ENCODE results near the gene TSPAN10. TPM values are rescaled to one million over a fixed set of nuclear protein-coding genes. Genes with fewer than 3 reads are reported as not detected.

TSPAN10 gene
- total and polyA plus RNA-seq, 8 donors = 0.24 to 2.2 (median 1.2) TPM

- 68 to 73% methylated on average over 18 of the region's 18 CpGs for WGBS, 2 donors
- no peaks in the 10 kb centered on the region for H3K36me3 ChIP-seq
- no peak for ATAC-seq
- H3K4me1 ChIP-seq = peaks cover 13 to 16% (median 13%) of the 10 kb centered on the region in 3 donors
- no peak for DNase-seq
- FAIRE-seq = no peak
- H3K4me3 ChIP-seq = no peak overlapping the region
- intact Hi-C loops (cut with DNase I) = no loop called here
- no peaks in the 10 kb centered on the region for H3K9me3 ChIP-seq
- H3K27ac ChIP-seq = no peak overlapping the region
- TF ChIP-seq CTCF (IDR thresholded peaks at IDR 0.05) = no peak
- no peaks in the 10 kb centered on the region for H3K27me3 ChIP-seq
These were observed 18.6 kb downstream of the TSPAN10 start for GRCh38 chr17:81655378-81656117.

GRCh38 chr17:81656118-81656743 is 19.2 kb downstream of the TSPAN10 start, which contains the start of gene PDE6G:
Gene PDE6G (minus strand): TSS chr17:81656542. CDS start chr17:81653305, 3,237 bp downstream.
- intact Hi-C loops (cut with DNase I) = no loop called here
- Histone ChIP-seq H3K27ac (no peak within 1 kb of the TSS), H3K4me3 (no peak within 1 kb of the TSS), H3K4me1 (peaks cover 13 to 18% (median 13%) of the 10 kb centered on the region in 3 donors), H3K9me3 (no peaks in the 10 kb centered on the region), H3K36me3 (no peaks in the 10 kb centered on the region), H3K27me3 (no peaks in the 10 kb centered on the region)
- DNase-seq (no peak), FAIRE-seq (no peak), ATAC-seq (no peak)
- WGBS, 2 donors = 77 to 92% methylated on average over 15 of the region's 15 CpGs
- no peak for TF ChIP-seq CTCF (IDR thresholded peaks at IDR 0.05)

- no peak for DNase-seq
- no peak for ATAC-seq
- Histone ChIP-seq H3K27ac (no peak overlapping the region), H3K27me3 (no peaks in the 10 kb centered on the region), H3K9me3 (no peaks in the 10 kb centered on the region), H3K4me1 (peaks cover 13 to 18% (median 13%) of the 10 kb centered on the region in 3 donors), H3K36me3 (no peaks in the 10 kb centered on the region), H3K4me3 (no peak overlapping the region)
- TF ChIP-seq CTCF (IDR thresholded peaks at IDR 0.05) = no peak
- no peak for FAIRE-seq
- intact Hi-C loops (cut with DNase I) = no loop called here
- WGBS, 2 donors = 55 to 75% methylated on average over 4 of the region's 4 CpGs
These were observed 19.8 kb downstream of the TSPAN10 start for GRCh38 chr17:81656835-81657234.

- WGBS, 2 donors = 51 to 53% methylated on average over 5 of the region's 5 CpGs
- ATAC-seq (peak; percentile 50 to 80 (median 74)), FAIRE-seq (no peak), DNase-seq (no peak)
- Histone ChIP-seq H3K36me3 (no peaks in the 10 kb centered on the region), H3K4me1 (peaks cover 13 to 18% (median 13%) of the 10 kb centered on the region in 3 donors), H3K4me3 (no peak overlapping the region), H3K27me3 (no peaks in the 10 kb centered on the region), H3K27ac (peak overlapping the region; percentile 73 to 91 (median 82)), H3K9me3 (no peaks in the 10 kb centered on the region)
- intact Hi-C loops (cut with DNase I) = no loop called here
- TF ChIP-seq CTCF (IDR thresholded peaks at IDR 0.05) = no peak
These were observed 22.0 kb downstream of the TSPAN10 start for GRCh38 chr17:81659038-81659437.

- FAIRE-seq = no peak
- TF ChIP-seq CTCF (IDR thresholded peaks at IDR 0.05) = no peak
- Histone ChIP-seq H3K36me3 (no peaks in the 10 kb centered on the region), H3K9me3 (no peaks in the 10 kb centered on the region), H3K27ac (peak overlapping the region; percentile 73 to 91 (median 82)), H3K27me3 (no peaks in the 10 kb centered on the region), H3K4me1 (peaks cover 13 to 23% (median 16%) of the 10 kb centered on the region in 3 donors), H3K4me3 (no peak overlapping the region)
- no peak for DNase-seq
- no peak for ATAC-seq
- intact Hi-C loops (cut with DNase I) = no loop called here
- WGBS, 2 donors = 90 to 95% methylated on average over 9 of the region's 9 CpGs
These were observed 23.4 kb downstream of the TSPAN10 start for GRCh38 chr17:81660441-81660840.

Data from pancreas (tissue), 10 donors.